Renal pelvis (tissue), 4 donors: ENCODE measurements around the gene EPHA6. TPM values are rescaled to one million over a fixed set of nuclear protein-coding genes. Genes with fewer than 3 reads are reported as not detected.

Source experiments
- DNase-seq: peaks from one replicate; pipeline ENCODE4 v3.0.0-alpha.2; 2013
- polyA plus RNA-seq, 3 donors: library from polyadenylated mRNA; unstranded; fragments of 120-200 nt; gene quantifications; one replicate each; pipeline ENCODE4 v1.2.1, GENCODE V29; 2013; ENCODE audit not compliant: insufficient read length in 3 of 3

EPHA6 gene
- polyA plus RNA-seq, 3 donors: 0.62 to 0.93 (median 0.92) TPM

GRCh38 chr3:97636465-97636864, 822.1 kb downstream of the EPHA6 start:
- DNase-seq: no peak

DNA sequence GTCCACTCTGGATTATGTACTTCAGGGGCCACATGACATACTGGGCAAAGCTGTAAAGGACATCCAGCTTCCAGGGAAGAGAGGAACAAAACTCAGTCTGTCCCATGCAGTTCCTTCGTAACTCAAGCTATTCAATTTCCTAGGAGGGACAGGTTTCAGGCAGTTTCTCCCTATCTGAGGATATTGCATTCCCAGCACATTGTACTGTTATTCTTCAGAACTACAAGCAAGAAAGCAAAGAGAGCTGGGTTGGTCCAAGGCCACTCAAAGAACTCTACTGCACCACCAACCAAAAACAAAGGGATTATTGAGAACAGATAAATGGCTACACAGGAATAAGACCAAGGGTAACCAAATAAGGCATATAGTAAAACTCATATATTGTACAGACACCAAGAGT, 832.5 kb downstream of the EPHA6 start:
- DNase-seq: no peak

DNA sequence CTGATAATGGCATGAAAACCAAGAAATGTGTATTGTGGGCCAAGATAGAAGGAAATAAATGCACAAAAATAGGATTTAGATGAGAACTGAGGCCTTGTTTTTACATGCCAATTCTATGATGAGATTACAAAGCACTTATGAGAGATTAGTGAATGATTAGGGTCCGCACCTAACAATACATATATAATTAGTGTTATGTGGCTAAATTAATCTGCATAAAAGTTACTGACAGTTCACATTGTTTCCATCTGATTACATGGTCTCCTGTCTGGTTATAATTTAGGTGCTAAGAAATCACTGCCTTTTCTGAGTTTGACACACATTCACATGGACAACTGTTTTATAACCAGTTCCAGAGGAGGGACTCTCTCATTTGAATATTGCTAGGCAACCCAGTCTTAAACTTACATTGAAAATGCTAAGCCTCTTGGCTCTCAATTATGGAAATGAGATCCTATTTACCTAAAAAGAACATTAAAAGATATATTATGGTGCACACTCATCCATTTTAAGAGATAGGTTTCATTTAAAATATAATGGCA, 833.1 kb downstream of the EPHA6 start:
- no peak for DNase-seq

DNA sequence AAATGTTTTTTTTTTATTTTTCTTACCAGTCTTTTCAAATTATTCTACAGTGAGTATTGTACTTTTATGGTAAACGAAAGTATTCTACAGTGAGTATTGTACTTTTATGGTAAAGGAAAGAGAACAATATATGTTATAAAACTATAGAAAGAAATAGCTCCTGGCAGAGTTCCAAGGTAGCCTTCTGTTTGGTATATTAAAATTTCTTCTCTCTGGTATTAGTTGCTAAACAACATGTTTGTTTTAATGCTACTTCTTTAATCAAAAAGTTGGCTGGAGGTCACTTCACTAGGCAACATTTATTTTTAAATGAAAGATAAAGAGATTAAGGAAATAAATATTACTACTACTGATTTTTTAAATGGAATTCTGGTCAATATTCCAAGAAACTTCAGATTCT, 841.6 kb downstream of the EPHA6 start:
- DNase-seq: no peak

DNA sequence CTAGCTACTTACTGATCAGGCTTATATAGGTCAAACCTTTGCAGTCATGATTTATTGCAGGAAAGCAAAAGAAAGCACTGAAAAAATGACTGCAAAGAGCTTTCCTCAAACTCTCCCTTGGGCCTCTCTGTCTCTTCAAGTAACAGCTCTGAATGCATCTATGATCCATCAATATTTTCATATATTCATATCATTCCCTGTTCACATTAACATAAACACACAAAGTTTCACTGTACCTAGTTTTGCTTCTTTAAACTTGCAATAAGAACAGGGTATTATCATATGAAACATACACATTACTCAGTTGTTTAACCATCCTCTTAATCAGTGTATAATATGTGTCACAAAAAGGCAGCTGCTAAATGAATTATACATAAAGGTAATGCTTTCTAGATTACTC, 842.2 kb downstream of the EPHA6 start:
- no peak for DNase-seq

- peak; percentile 22 for DNase-seq
These were observed 844.4 kb downstream of the EPHA6 start for GRCh38 chr3:97658668-97659285.

- DNase-seq: no peak
These were observed 847.9 kb downstream of the EPHA6 start for GRCh38 chr3:97662264-97662663.

DNA sequence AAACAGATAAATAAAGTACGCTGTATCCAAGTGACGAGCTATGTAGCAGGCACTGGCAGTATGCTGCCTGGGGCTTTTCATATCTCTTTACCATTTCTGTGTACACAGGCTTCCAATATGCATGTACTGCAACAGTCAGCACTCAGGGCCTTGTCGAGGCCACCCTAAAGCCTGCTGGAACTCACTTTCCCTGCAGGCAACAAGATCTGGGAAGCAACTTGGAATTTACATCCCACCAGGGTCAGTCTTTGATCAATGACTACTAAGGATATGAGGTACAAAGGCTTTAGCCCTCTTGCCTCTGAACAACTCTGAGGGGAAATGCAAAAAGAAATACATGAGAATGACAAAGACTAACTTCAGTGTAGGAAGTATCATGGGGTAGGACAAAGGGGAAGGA, 848.4 kb downstream of the EPHA6 start:
- DNase-seq: no peak

GRCh38 chr3:97665896-97666295, 851.5 kb downstream of the EPHA6 start:
- no peak for DNase-seq

- no peak for DNase-seq
These were observed 856.6 kb downstream of the EPHA6 start for GRCh38 chr3:97670952-97671351.

GRCh38 chr3:97673357-97673997, 859.1 kb downstream of the EPHA6 start:
- no peak for DNase-seq

DNA sequence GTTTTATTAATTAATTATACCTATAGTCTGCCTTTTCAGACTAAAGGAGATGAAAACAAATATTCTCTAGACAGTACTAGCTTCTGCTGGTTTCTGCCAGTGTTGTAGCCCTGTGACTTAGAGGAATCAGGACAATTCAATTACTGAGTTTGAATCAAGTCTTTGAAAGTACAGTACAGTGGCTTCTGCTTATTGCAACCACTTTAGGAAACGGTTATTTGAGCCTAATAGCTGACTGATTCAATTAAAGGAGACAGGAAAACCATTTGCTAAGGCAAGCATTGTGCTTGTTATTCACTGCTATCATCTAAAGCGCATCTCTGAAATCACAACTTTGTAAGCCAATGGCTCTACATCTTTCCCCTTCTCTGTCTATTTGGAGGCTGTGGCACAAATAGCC, 860.1 kb downstream of the EPHA6 start:
- no peak for DNase-seq

DNA sequence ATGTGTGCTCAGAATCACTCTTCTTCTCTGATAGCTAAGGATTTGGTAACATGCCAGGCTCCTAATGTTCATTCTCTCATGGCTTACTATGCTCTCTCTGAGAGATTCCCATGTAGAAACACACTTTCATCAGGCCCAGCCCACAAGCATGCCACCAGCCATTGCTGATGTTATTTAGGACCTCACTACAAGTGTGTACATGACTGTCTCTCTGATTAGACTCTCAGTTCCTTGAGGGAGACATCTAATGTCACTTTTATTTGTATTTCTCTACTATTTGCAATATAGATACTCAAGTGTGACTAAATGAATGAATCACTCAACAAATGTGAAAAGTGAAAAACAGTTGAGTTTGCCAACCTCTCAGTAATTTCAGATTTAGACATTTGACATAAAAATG, 865.8 kb downstream of the EPHA6 start:
- DNase-seq: no peak

DNA sequence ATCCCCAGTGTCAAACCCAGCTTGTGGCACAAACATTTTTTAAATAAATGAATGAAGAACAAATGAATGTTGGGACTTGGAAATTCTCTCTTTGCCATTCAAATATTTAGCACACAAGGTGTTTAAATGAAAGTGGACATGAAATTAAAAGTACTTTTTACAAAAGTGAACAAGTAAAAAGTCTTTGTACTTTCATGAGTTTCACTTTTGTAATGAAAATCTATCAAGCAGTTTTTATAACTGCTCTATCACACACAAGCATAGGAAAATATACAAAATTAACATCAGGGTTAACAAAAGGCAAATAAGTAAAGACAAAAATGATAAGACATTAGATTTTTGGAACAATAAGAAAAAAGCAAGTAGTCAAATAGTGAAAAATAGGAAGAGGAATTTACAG, 866.3 kb downstream of the EPHA6 start:
- DNase-seq: no peak

DNA sequence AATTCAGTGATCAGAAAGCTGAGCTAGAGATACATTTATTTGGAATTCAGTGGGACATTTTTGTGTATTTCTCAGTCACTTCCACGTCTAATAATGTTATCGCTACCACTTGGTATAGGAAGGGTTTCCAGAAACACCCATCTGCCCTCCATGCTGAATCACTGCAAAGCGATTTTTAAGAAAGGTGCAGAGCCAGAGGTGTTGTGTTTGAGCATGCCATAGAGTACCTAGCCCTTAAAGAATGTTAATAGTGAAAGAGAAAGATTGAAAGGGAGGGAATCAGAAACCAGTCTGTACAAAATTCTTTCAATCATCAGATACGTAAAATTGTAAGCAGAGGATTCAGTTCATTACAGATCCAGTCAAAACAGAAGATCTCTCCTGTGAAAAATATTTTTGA, 870.1 kb downstream of the EPHA6 start:
- DNase-seq: no peak

- DNase-seq: no peak
These were observed 871.9 kb downstream of the EPHA6 start for GRCh38 chr3:97686258-97686657.

DNA sequence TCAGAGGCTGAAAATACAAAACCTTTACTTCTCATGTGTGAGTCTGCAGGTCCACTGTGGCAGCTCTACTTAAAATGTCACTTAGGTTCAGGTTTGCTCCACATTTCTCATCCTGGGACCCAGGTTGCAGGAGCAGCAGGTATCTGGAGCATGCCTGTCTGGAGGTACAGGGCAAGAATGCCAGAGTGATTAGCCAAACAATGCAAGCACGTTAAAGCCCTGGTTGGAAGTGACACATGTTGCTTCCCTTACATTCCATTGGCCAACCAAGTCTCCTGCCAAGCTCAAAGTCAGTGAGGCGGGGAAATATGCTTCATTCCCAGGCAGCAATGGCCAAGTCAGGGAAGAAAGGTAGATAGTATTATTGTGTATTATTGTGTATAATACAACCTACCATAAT, 873.3 kb downstream of the EPHA6 start:
- DNase-seq: no peak

- no peak for DNase-seq
These were observed 874.7 kb downstream of the EPHA6 start for GRCh38 chr3:97689111-97689510.

GRCh38 chr3:97689962-97690361, 875.6 kb downstream of the EPHA6 start:
- no peak for DNase-seq

- no peak for DNase-seq
These were observed 877.0 kb downstream of the EPHA6 start for GRCh38 chr3:97691354-97691753.

DNA sequence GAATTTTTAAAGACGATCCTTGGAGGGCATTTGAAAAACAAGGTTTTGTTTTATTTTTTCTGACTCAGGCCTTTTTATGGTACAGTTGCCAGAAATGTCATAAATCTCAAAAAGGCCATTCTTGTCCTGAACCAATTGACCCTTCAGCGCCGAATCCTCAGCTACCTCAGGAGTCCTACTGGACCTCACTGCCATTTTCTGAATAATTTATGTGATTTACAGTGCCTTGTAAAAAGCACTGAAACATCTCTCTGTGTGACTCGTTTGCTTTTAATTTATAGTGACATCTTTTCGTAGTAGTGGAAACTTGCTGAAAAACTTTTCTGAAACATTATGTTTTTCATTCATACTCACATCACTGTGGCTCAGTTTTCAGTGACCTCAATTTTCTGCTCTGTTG, 878.0 kb downstream of the EPHA6 start:
- DNase-seq: no peak

DNA sequence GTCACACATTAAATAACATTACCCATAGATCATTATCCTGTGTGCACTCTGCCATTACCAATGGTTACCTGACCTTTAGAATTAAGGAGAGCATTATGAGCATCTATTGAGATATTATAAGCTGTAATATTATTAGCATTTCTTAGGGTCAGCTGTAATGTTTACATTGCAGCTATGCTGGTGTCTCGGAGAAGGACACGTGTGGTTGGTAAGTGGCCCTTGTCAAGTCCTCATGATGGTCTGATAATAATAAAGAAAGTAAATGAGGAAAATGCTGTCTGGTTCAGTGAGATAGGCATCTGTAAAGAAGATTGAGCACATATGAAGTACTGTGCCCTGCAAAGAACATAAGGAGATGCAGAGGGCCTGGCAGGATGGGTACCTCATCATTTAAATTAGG, 878.4 kb downstream of the EPHA6 start:
- no peak for DNase-seq

GRCh38 chr3:97694876-97695275, 880.5 kb downstream of the EPHA6 start:
- DNase-seq: no peak

- DNase-seq: no peak
These were observed 884.3 kb downstream of the EPHA6 start for GRCh38 chr3:97698691-97699090.
